AG09319 (cell line): Measurements from ENCODE around the gene PXDN.
"Not testable (repeated sequence)": the region's sequence is repeated elsewhere in the genome, so short reads cannot be mapped to it uniquely, and the experiment has no call there.

Experiments
- DNase-seq: peaks from one replicate; pipeline ENCODE4 v3.0.0-alpha.2; 2010; ENCODE audit warnings: low read depth; ENCODE audit errors: extremely low read depth
- CTCF ChIP-seq: IDR thresholded peaks from 2 replicates; pipeline ENCODE4 v1.5.1; 2011; ENCODE audit warnings: low read depth, mild to moderate bottlenecking, inconsistent platforms, low read length, moderate library complexity

The PXDN gene

GRCh38 chr2:1628893-1629292, 115.4 kb downstream of the PXDN start:
- TF ChIP-seq CTCF, result no peak
- DNase-seq, result no peak

GRCh38 chr2:1627628-1628381, 116.5 kb downstream of the PXDN start:
- TF ChIP-seq CTCF, result no peak

DNA sequence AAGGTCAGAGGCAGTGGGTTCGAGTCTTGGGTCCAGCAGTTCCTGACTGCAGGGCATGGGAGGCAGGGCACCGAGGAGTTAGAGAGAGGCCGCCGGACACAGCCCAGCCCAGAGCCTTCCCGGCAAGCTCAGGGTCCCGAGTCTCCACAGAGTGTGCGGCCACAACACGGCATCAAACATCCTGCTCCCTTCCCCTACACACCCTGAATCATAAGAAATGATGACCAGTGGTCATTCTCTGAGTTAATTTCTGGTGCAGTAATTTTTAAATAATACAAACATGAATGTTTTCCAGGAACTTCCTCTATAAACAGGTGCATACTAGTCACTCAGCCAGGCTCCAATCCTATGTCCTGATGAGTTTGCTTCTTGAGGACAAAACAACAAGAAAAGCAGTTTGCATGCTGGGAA, 118.0 kb downstream of the PXDN start:
- no peak for DNase-seq
- no peak for TF ChIP-seq CTCF

More at GRCh38 chr2:1627628-1628381, 116.5 kb downstream of the PXDN start:
- DNase-seq, result no peak

DNA sequence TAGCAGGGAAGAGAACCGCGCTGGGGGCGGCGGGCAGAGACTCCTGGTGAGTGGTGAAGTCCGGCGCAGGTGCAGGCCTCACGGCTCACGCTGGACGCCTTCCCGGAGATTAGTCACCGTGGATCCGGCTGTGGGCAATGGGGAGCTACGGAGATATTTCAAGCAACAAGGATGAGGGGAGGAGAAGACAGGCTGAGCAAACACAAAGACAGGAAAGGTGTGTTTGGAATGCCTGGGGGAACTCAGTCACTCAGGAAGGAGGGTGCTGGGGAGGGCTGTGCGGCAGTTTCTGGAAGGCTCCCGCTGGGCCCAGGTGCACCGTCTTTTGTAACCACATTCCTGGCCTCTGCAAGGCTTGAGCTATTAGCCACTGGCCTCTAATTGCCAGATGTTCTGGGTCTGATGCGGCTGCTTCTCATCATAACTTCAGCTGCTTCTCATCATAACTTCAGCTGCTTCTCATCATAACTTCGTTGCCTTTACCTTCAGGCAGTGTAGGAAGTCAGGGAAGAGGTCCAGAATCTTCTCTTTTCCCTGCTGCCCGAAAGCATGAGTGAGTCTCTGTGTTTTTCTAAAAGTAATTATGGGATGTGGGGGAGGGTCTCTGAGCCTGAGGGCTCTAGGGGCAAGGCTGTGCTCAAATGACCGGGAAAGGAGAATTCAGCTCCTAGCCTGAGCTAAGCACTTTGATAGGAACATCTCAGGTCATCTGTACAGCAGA, 118.9 kb downstream of the PXDN start:
- no peak for TF ChIP-seq CTCF
- peak; percentile 48 for DNase-seq

DNA sequence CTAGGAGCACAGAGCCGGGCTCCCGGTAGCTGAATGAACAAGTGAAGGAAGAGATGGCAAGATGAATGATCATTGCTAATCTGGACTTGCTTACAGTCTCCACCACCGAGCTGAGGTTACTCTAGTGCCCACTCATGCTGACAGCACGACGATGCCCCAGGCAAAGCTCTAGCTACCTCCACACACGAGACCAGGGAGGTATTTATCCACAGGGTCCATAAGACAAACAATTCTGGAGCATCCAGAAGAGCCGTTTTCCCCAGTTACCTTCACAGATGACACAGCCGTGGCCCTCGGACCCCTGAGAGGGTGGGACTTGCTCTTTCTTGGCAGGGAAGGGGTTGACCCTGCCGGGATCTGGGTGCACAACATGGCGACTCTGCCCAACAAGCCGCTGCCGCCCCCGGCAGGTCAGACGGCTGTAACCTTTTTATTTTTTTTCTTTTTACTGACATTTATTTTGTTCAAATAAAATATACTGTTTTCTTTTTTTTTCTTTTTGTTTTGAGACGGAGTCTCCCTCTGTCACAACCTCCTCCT, 120.3 kb downstream of the PXDN start:
- no peak for TF ChIP-seq CTCF
- DNase-seq, result no peak

- TF ChIP-seq CTCF, result no peak
- no peak for DNase-seq
These were observed 121.7 kb downstream of the PXDN start for GRCh38 chr2:1622521-1623200.

DNA sequence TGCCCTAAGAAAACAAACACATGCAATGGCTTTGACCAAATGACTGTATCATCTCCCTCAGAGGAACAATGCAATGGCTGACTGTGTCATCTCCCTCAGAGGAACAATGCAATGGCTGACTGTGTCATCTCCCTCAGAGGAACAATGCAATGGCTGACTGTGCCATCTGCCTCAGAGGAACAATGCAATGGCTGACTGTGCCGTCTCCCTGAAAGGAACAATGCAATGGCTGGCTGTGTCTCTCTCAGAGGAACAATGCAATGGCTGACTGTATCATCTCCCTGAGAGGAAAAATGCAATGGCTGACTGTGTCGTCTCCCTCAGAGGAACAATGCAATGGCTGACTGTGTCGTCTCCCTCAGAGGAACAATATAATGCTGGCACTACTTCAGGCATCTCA, 122.3 kb downstream of the PXDN start:
- DNase-seq, result not testable (repeated sequence)
